Peyer's patch (tissue), 4 donors: ENCODE data around the gene PDE6B.
"Not testable (repeated sequence)": the region's sequence is repeated elsewhere in the genome, so short reads cannot be mapped to it uniquely, and the experiment has no call there.

Experiments used
- POLR2A ChIP-seq, 2 donors: fragments of 450-650 bp; IDR thresholded peaks; one replicate each; pipeline ENCODE4 v1.5.1; 2017; ENCODE audit warnings: antibody characterized with exemption in 2 of 2, mild to moderate bottlenecking in 2 of 2, moderate library complexity in 2 of 2
- TF ChIP-seq, protein P1 (sequence below), 6 experiments: fragments of 450-650 bp in 4 of 6; fragments of 200-600 bp in 2 of 6; sonication (generic) in 1 of 6; IDR thresholded peaks; one replicate each; pipeline ENCODE4 v1.5.1; 2017 to 2019; ENCODE audit warnings: antibody characterized with exemption in 6 of 6, mild to moderate bottlenecking in 3 of 6, moderate library complexity in 1 of 6

DNA sequence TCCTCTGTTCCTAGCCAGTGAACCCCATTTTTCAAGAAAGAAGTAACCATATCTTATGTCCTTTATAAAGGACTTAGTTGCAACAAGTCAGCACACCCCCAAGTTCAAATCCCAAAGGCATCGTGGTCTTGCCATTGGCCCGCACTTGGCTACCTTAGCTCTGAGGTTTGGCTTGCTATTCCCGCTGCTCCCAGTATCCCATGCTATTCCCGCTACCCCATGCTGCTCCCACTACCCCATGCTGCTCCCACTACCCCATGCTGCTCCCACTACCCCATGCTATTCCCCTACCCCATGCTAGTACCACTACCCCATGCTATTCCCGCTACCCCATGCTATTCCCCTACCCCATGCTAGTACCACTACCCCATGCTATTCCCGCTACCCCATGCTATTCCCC, 42.8 kb downstream of the PDE6B start:
- TF ChIP-seq, protein P1, sequence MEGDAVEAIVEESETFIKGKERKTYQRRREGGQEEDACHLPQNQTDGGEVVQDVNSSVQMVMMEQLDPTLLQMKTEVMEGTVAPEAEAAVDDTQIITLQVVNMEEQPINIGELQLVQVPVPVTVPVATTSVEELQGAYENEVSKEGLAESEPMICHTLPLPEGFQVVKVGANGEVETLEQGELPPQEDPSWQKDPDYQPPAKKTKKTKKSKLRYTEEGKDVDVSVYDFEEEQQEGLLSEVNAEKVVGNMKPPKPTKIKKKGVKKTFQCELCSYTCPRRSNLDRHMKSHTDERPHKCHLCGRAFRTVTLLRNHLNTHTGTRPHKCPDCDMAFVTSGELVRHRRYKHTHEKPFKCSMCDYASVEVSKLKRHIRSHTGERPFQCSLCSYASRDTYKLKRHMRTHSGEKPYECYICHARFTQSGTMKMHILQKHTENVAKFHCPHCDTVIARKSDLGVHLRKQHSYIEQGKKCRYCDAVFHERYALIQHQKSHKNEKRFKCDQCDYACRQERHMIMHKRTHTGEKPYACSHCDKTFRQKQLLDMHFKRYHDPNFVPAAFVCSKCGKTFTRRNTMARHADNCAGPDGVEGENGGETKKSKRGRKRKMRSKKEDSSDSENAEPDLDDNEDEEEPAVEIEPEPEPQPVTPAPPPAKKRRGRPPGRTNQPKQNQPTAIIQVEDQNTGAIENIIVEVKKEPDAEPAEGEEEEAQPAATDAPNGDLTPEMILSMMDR (IDR thresholded peaks at IDR 0.05) = not testable (repeated sequence)
- not testable (repeated sequence) for TF ChIP-seq POLR2A (IDR thresholded peaks at IDR 0.05)
